GM12801 (cell line): Measurements from ENCODE around the gene CPT1B.

Experiments used
- TF ChIP-seq, protein P1 (sequence below): IDR thresholded peaks from one replicate; pipeline ENCODE4 v1.5.1; 2011; ENCODE audit warnings: control low read depth; ENCODE audit not compliant: insufficient read length; ENCODE audit errors: extremely low read depth

Gene CPT1B

DNA sequence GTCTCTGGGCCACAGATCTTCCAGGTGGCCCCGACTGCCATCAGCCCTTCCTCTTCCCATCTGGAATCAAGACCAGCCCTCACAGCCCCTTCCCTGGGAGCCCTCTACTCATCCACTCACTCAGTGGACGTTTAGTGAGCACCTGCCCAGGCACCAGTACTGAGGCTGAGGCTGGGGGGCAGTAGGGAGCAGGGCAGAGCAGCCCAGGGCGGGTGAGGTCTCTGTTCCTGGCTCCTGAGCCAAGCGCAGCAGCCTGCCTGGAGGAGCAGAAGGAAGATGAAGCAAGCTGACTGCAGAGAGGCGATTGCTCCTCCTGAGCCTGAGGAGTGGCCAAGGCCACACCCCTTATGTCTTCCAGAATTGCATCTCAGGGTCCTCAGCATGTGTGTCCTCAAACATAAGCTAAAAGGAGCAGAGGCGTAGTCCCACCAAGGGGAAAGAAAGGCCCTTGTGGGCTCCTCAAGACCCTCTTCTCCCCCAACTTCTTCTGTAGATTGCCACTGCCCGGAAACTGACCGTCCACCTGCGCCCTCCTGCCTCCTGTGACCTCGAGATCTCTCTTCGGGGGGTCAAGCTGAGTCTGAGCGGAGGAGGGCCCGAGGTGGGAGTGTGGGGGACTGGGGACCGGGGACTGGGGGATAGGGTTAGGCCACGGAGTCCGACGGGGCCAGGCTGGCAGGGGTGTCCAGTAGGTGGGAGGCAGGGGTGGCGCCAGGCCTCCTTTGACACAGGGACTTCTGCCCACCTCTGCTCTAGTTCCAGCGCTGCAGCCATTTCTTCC lies 28.1 kb upstream of the CPT1B start:
- TF ChIP-seq, protein P1, sequence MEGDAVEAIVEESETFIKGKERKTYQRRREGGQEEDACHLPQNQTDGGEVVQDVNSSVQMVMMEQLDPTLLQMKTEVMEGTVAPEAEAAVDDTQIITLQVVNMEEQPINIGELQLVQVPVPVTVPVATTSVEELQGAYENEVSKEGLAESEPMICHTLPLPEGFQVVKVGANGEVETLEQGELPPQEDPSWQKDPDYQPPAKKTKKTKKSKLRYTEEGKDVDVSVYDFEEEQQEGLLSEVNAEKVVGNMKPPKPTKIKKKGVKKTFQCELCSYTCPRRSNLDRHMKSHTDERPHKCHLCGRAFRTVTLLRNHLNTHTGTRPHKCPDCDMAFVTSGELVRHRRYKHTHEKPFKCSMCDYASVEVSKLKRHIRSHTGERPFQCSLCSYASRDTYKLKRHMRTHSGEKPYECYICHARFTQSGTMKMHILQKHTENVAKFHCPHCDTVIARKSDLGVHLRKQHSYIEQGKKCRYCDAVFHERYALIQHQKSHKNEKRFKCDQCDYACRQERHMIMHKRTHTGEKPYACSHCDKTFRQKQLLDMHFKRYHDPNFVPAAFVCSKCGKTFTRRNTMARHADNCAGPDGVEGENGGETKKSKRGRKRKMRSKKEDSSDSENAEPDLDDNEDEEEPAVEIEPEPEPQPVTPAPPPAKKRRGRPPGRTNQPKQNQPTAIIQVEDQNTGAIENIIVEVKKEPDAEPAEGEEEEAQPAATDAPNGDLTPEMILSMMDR = no peak

DNA sequence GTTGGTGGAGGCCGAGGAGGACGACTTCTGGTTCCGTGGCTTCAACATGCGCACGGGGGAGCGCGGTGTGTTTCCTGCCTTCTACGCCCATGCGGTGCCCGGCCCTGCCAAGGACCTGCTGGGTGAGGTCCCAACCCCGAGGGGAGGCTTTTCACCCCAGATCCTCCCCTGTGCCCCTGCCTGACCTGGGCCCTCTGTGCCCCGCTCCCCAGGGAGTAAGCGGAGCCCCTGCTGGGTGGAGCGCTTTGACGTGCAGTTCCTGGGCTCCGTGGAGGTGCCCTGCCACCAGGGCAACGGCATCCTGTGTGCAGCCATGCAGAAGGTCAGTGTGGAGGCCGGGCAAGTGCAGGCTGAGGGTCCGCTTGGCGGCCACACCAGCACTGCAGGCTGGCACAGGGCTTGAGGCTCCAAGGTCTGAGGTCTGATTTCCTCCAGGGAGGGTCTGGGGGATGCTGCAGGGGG lies 27.4 kb upstream of the CPT1B start:
- TF ChIP-seq, protein P1 = no peak

DNA sequence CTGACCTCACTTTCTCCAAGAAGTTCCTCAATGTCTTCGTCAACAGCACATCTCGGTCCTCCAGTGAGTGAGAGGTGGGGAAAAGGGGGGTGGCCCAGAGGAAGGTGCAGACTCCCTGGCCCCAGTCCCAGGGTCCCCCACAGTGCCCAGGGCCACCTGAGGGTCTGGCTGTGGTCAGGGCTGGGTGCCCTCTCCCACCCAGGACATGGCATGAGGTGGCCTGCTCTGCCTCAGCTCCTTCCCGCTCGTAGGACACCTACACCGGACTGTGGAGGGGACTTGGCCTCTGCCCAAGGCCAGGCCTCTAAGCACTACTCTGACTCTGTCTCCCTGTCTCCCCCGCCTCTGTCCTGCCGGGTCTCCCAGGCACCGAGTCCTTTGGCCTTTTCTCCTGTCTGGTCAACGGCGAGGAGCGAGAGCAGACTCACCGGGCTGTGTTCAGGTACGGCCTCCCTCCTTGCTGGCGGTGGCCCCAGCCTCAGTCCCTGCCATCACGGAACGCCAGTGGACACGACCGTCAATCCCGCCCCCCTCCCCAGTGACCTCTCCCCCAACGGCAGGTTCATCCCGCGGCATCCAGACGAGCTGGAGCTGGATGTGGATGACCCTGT lies 26.9 kb upstream of the CPT1B start:
- TF ChIP-seq, protein P1 = no peak

DNA sequence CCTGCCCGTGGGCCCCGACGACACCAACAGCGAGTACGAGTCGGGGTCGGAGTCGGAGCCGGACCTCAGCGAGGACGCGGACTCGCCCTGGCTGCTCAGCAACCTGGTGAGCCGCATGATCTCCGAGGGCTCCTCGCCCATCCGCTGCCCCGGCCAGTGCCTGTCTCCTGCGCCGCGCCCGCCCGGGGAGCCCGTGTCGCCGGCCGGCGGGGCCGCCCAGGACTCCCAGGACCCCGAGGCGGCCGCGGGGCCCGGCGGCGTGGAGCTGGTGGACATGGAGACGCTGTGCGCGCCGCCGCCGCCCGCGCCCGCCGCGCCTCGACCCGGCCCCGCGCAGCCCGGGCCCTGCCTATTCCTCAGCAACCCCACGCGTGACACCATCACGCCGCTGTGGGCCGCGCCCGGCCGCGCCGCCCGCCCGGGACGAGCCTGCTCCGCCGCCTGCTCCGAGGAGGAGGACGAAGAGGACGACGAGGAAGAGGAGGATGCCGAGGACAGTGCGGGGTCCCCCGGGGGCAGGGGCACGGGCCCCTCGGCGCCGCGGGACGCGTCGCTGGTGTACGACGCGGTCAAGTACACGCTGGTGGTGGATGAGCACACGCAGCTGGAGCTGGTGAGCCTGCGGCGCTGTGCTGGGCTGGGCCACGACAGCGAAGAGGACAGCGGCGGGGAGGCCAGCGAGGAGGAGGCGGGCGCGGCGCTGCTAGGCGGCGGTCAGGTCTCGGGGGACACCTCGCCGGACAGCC lies 26.2 kb upstream of the CPT1B start:
- TF ChIP-seq, protein P1 = no peak

DNA sequence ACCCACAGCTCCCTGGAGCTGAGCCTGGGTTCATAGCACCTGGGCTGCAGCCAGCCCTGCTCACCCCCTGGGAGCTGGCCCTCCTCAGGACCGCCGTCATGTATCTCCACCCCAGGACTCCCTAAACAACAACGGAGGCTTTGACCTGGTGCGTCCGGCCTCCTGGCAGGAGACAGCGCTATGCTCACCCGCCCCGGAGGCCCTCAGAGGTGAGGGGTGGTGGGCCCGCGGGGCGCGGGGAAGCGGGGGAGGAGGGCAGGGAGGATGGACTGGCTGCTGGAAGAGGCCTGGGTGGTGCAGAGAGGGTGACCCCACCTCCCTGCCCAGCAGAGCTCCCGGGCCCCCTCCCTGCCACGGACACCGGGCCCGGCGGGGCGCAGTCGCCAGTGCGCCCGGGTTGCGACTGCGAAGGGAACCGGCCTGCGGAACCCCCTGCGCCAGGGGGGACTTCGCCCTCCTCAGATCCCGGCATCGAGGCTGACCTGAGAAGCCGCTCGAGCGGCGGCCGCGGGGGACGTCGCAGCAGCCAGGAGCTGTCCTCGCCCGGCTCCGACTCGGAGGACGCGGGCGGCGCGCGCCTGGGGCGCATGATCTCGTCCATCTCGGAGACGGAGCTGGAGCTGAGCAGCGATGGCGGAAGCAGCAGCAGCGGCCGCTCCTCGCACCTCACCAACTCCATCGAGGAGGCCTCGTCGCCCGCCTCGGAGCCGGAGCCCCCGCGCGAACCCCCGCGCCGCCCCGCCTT lies 25.5 kb upstream of the CPT1B start:
- TF ChIP-seq, protein P1 = no peak

DNA sequence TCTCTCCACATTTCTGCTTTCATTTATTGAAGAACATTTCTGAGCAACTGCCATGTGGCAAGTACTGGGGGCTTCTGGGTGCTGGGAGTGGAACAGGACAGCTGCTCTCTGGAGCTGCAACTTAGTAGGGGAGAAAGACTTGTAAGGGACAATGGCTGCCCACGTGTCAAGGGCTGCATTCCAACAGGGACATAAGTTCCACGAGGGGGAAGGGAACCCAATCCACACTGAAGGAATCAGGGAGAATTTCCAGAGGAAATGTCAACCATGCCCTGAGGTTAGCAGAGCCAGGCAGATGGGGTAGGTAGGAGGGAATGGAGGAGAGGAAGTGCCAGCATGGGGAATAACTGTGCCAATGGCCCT lies 24.1 kb upstream of the CPT1B start:
- TF ChIP-seq, protein P1 = no peak
